OCI-LY3 (cell line): Measurements from ENCODE around the gene ZNF669.
"Not testable (repeated sequence)": the region's sequence is repeated elsewhere in the genome, so short reads cannot be mapped to it uniquely, and the experiment has no call there.

Experiments used
- H2AFZ ChIP-seq: fragments of 200-600, 300-600 bp; shearing (Covaris generic); 2 replicates; pipeline ENCODE4 v1.6.0; 2014; ENCODE audit warnings: antibody characterized with exemption, low read depth, low read length
- H3K27ac ChIP-seq: fragments of 200-600, 300-600 bp; sonication (generic); 2 replicates; pipeline ENCODE4 v1.5.1; 2014; ENCODE audit warnings: mild to moderate bottlenecking, low read length, moderate library complexity, mixed read lengths
- H3K27me3 ChIP-seq: fragments of 200-600, 300-600 bp; sonication (generic); 2 replicates; pipeline ENCODE4 v1.6.1; 2014; ENCODE audit warnings: low read depth, low read length, mixed read lengths
- H3K36me3 ChIP-seq: fragments of 200-600, 300-600 bp; sonication (generic); replicated peaks from 2 replicates; pipeline ENCODE3; 2014; ENCODE audit warnings: low read depth, low read length, mixed read lengths
- H3K4me1 ChIP-seq: fragments of 300-600, 200-600 bp; sonication (generic); 2 replicates; pipeline ENCODE4 v1.6.1; 2014; ENCODE audit warnings: low read length, mixed read lengths
- H3K4me2 ChIP-seq: fragments of 200-600, 300-600 bp; sonication (generic); 2 replicates; pipeline ENCODE4 v1.6.1; 2014; ENCODE audit warnings: low read length, mixed read lengths
- H3K4me3 ChIP-seq: fragments of 300-600, 200-600 bp; sonication (generic); 2 replicates; pipeline ENCODE4 v1.5.1; 2014; ENCODE audit warnings: antibody characterized with exemption, mild to moderate bottlenecking, low read length, moderate library complexity
- H3K79me2 ChIP-seq: fragments of 300-600, 200-600 bp; shearing (Covaris generic); 2 replicates; pipeline ENCODE4 v1.6.1; 2014; ENCODE audit warnings: mild to moderate bottlenecking, low read length, mixed read lengths
- H3K9ac ChIP-seq: fragments of 300-600, 200-600 bp; shearing (Covaris generic); 2 replicates; pipeline ENCODE4 v1.6.0; 2014; ENCODE audit warnings: mild to moderate bottlenecking, low read length, moderate library complexity
- H3K9me3 ChIP-seq: fragments of 200-600, 300-600 bp; shearing (Covaris generic); 2 replicates; pipeline ENCODE4 v1.6.1; 2014; ENCODE audit warnings: low read length, mixed read lengths; ENCODE audit not compliant: insufficient read depth
- H4K20me1 ChIP-seq: fragments of 200-600, 300-600 bp; sonication (generic); 2 replicates; pipeline ENCODE4 v1.6.1; 2016; ENCODE audit warnings: low read length, mixed read lengths; ENCODE audit not compliant: insufficient read depth
- CTCF ChIP-seq: fragments of 200-600, 300-600 bp; sonication (generic); IDR thresholded peaks from 2 replicates; pipeline ENCODE4 v1.5.1; 2014; ENCODE audit warnings: antibody characterized with exemption, low read length, low read depth
- EZH2phosphoT487 ChIP-seq: fragments of 200-600 bp; shearing (Covaris generic); IDR thresholded peaks from 2 replicates; pipeline ENCODE4 v1.6.1; 2018; ENCODE audit warnings: antibody characterized with exemption, mixed run types, low read depth

Gene ZNF669

DNA sequence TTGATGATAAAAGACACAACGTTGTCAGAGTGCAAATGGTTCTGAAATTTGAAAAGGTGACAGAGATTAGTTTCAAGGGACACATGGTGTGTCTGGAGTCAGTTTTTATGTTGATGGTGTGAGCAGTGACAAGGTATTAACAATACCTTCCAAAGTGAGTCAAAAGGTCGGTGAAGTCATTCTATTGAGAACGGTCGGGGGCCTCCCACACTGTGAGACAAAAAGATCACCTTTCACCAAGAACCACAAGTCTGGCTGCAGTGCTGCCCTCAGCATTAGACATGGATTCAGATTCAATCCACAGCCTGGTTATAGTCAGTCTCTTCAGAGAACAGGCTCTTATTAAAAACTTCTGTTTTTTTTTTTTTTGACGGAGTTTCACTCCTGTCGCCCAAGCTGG lies 41.1 kb upstream of the ZNF669 start:
- Histone ChIP-seq H4K20me1 (no peaks in the 10 kb centered on the region), H2AFZ (no peak overlapping the region), H3K27ac (no peak overlapping the region), H3K4me1 (no peaks in the 10 kb centered on the region), H3K9ac (no peak overlapping the region), H3K27me3 (no peaks in the 10 kb centered on the region), H3K79me2 (peaks cover 76% of the 10 kb centered on the region), H3K9me3 (peaks cover 69% of the 10 kb centered on the region), H3K4me3 (no peak overlapping the region), H3K4me2 (no peak overlapping the region), H3K36me3 (peaks cover 94% of the 10 kb centered on the region)
- TF ChIP-seq CTCF, result no peak
- TF ChIP-seq EZH2phosphoT487, result no peak

- H3K4me1 ChIP-seq, H2AFZ ChIP-seq, H3K27ac ChIP-seq, H3K27me3 ChIP-seq, H3K4me3 ChIP-seq, H3K4me2 ChIP-seq, H3K9ac ChIP-seq: not testable (repeated sequence)
- peaks cover 79% of the 10 kb centered on the region for H3K36me3 ChIP-seq
- peaks cover 16% of the 10 kb centered on the region for H4K20me1 ChIP-seq
- H3K9me3 ChIP-seq, result peaks cover 53% of the 10 kb centered on the region
- peaks cover 87% of the 10 kb centered on the region for H3K79me2 ChIP-seq
Measured at GRCh38 chr1:247139557-247139956, 35.4 kb upstream of the ZNF669 start.

DNA sequence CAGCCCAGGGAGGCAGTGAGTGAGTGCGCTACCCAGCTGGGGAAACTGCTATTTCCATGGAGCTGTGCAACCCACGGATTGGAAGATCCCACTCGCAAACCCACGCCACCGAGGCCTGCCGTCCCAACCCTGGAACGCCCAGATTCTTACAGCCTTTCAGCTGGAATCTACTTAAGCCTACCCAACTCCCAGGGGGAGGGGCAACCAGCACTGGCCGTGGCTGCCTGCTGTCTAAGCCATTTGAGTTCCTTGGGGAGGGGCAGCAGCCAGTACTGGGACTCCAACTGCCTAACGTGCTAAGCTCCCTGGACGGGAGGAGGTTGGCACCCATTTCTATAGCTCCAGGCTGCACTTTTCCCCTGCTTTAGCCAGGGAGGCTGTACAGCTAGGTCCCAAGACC lies 27.1 kb upstream of the ZNF669 start:
- Histone ChIP-seq H3K9me3 (0 out of 2 replicates have a peak, but pooled peaks cover 4% of the 10 kb centered on the region), H3K27ac (no peak overlapping the region), H3K4me3 (no peak overlapping the region), H3K27me3 (no peaks in the 10 kb centered on the region), H3K4me2 (no peak overlapping the region), H3K4me1 (no peaks in the 10 kb centered on the region), H3K9ac (no peak overlapping the region), H2AFZ (no peak overlapping the region), H3K79me2 (peaks cover 69% of the 10 kb centered on the region), H3K36me3 (peaks cover 38% of the 10 kb centered on the region), H4K20me1 (peaks cover 63% of the 10 kb centered on the region)
- TF ChIP-seq EZH2phosphoT487, result no peak
- TF ChIP-seq CTCF, result no peak

- Histone ChIP-seq H4K20me1 (peaks cover 34% of the 10 kb centered on the region), H3K27ac (peak overlapping the region; percentile 39; the same call in 1 of the 2 replicates), H3K9ac (peak overlapping the region; percentile 50), H3K79me2 (peaks cover 34% of the 10 kb centered on the region), H3K4me2 (peak overlapping the region; percentile 59), H3K4me3 (peak overlapping the region; percentile 71), H3K36me3 (peaks cover 25% of the 10 kb centered on the region)
- not testable (repeated sequence) for H3K27me3 ChIP-seq, H2AFZ ChIP-seq, H3K4me1 ChIP-seq, H3K9me3 ChIP-seq
Measured at GRCh38 chr1:247127519-247128282, 23.5 kb upstream of the ZNF669 start.

DNA sequence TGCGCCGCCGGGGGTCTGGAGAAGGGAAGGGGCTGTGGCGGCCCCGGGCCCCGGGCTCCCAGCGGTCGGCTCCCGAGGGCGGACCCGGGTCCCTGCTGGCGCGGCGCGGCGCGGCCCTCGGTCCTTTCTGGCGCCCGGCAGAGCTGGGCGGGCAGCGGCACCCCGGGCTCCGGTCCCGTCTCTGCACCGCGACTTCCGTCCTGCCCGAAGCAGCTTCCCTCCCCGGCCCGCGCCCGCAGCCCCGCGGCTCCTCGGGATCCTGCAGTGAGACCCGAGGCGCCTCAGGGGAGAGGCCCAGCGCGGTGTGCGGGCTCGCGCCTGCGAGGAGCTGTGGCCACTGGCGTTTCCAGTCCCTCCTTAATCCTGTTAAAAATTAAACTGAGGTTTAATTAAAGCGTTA lies 22.4 kb upstream of the ZNF669 start:
- H3K4me3 ChIP-seq, H3K4me2 ChIP-seq, H3K27ac ChIP-seq, H2AFZ ChIP-seq, H3K9me3 ChIP-seq, H3K27me3 ChIP-seq, H3K4me1 ChIP-seq, H3K9ac ChIP-seq: not testable (repeated sequence)
- Histone ChIP-seq H3K36me3 (peaks cover 19% of the 10 kb centered on the region), H4K20me1 (peaks cover 24% of the 10 kb centered on the region), H3K79me2 (peaks cover 23% of the 10 kb centered on the region)

GRCh38 chr1:247126166-247126565 lies 22.0 kb upstream of the ZNF669 start:
- not testable (repeated sequence) for H3K4me1 ChIP-seq, H3K27ac ChIP-seq, H3K4me2 ChIP-seq, H3K9me3 ChIP-seq, H3K4me3 ChIP-seq, H3K27me3 ChIP-seq, H2AFZ ChIP-seq, H3K9ac ChIP-seq
- Histone ChIP-seq H3K79me2 (peaks cover 18% of the 10 kb centered on the region), H3K36me3 (peaks cover 14% of the 10 kb centered on the region), H4K20me1 (peaks cover 19% of the 10 kb centered on the region)
